MM.1S (cell line): Measurements from ENCODE around the gene C19orf81.

ENCODE experiments used
- DNase-seq: peaks from one replicate; pipeline ENCODE4 v3.0.0-alpha.2; 2015
- H2AFZ ChIP-seq: fragments of 300-600 bp; sonication (generic); 2 replicates; pipeline ENCODE4 v1.6.0; 2016; ENCODE audit warnings: antibody characterized with exemption, low read length
- H3F3A ChIP-seq: fragments of 300-600 bp; sonication (generic); 2 replicates; pipeline ENCODE4 v1.6.1; 2016; ENCODE audit warnings: mild to moderate bottlenecking, antibody characterized with exemption, low read length, moderate library complexity, mixed read lengths; ENCODE audit not compliant: insufficient read depth
- H3K27ac ChIP-seq: fragments of 300-600 bp; sonication (generic); 2 replicates; pipeline ENCODE4 v1.5.1; 2016; ENCODE audit warnings: mild to moderate bottlenecking, low read length
- H3K27me3 ChIP-seq: fragments of 300-600 bp; sonication (generic); replicated peaks from 2 replicates; pipeline ENCODE4 v1.6.0; 2016; ENCODE audit warnings: low read length; ENCODE audit not compliant: insufficient read depth
- H3K36me3 ChIP-seq: fragments of 300-600 bp; sonication (generic); replicated peaks from 2 replicates; pipeline ENCODE4 v1.6.1; 2016; ENCODE audit warnings: mild to moderate bottlenecking, low read length, mixed read lengths; ENCODE audit not compliant: insufficient read depth
- H3K4me1 ChIP-seq: fragments of 300-600 bp; sonication (generic); 2 replicates; pipeline ENCODE4 v1.6.1; 2016; ENCODE audit warnings: low read length, mixed read lengths
- H3K4me2 ChIP-seq: fragments of 300-600 bp; sonication (generic); 2 replicates; pipeline ENCODE4 v1.6.0; 2016; ENCODE audit warnings: low read depth, low read length
- H3K4me3 ChIP-seq: fragments of 300-600 bp; sonication (generic); 2 replicates; pipeline ENCODE4 v1.5.1; 2016; ENCODE audit warnings: low read length, mixed read lengths
- H3K79me2 ChIP-seq: fragments of 300-600 bp; sonication (generic); 2 replicates; pipeline ENCODE4 v1.6.1; 2016; ENCODE audit warnings: mixed run types, low read length, mixed read lengths
- H3K9ac ChIP-seq: fragments of 300-600 bp; sonication (generic); 2 replicates; pipeline ENCODE4 v1.6.1; 2016; ENCODE audit warnings: low read length, mixed read lengths
- H3K9me2 ChIP-seq: fragments of 300-600 bp; sonication (generic); replicated peaks from 2 replicates; pipeline ENCODE4 v1.6.1; 2016; ENCODE audit warnings: mild to moderate bottlenecking, low read length, mixed read lengths; ENCODE audit not compliant: insufficient read depth
- H3K9me3 ChIP-seq: fragments of 300-600 bp; sonication (generic); replicated peaks from 2 replicates; pipeline ENCODE4 v1.6.1; 2016; ENCODE audit warnings: mild to moderate bottlenecking, low read length, mixed read lengths; ENCODE audit not compliant: insufficient read depth
- H4K20me1 ChIP-seq: fragments of 300-600 bp; sonication (generic); 2 replicates; pipeline ENCODE4 v1.6.1; 2016; ENCODE audit warnings: mild to moderate bottlenecking, low read length, moderate library complexity, mixed read lengths; ENCODE audit not compliant: insufficient read depth
- CTCF ChIP-seq: fragments of 300-600 bp; sonication (generic); IDR thresholded peaks from 2 replicates; pipeline ENCODE4 v1.5.1; 2016; ENCODE audit warnings: antibody characterized with exemption, low read length, mixed read lengths
- EZH2 ChIP-seq: fragments of 300-600 bp; sonication (generic); optimal IDR thresholded peaks from 2 replicates; pipeline ENCODE3; 2017; ENCODE audit warnings: low read depth, mild to moderate bottlenecking, antibody characterized with exemption, low read length, mixed read lengths
- EZH2phosphoT487 ChIP-seq: fragments of 300-600 bp; sonication (generic); IDR thresholded peaks from 2 replicates; pipeline ENCODE4 v1.6.1; 2018; ENCODE audit warnings: antibody characterized with exemption, low read length

Gene C19orf81

GRCh38 chr19:50652722-50653121 is 3.5 kb downstream of the C19orf81 start:
- Histone ChIP-seq H3K9me2 (no peaks in the 10 kb centered on the region), H2AFZ (no peak overlapping the region), H3F3A (no peaks in the 10 kb centered on the region), H3K4me1 (no peaks in the 10 kb centered on the region), H3K9ac (no peak overlapping the region), H3K4me2 (no peak overlapping the region), H3K4me3 (no peak overlapping the region), H3K36me3 (no peaks in the 10 kb centered on the region), H4K20me1 (no peaks in the 10 kb centered on the region), H3K27me3 (peaks cover 58% of the 10 kb centered on the region), H3K27ac (no peak overlapping the region), H3K9me3 (no peaks in the 10 kb centered on the region), H3K79me2 (no peaks in the 10 kb centered on the region)
- TF ChIP-seq CTCF = no peak
- no peak for TF ChIP-seq EZH2phosphoT487
- TF ChIP-seq EZH2 = no peak
- no peak for DNase-seq

DNA sequence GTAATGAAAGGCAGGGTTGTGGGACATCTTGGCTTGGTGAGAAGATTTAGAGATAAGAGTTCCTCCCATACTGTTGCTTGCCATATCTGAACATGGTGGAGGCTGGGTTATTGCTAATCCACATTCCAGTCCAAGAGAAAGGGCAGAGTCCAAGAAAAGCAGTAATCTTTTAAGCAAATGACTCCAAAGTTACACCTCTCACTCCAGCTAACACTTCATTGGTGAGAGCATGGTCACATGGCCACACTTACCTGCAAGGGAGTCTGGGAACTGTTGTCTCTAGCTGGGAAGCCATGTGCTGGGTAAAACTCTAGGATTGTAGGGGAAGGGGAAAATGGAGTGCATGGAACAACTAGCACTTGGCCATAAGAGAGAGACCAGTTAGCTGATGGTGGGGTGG is 5.6 kb downstream of the C19orf81 start:
- H3K9me2 ChIP-seq = no peaks in the 10 kb centered on the region
- no peak overlapping the region for H3K27ac ChIP-seq
- H3F3A ChIP-seq = no peaks in the 10 kb centered on the region
- no peak for DNase-seq
- H3K9ac ChIP-seq = no peak overlapping the region
- no peaks in the 10 kb centered on the region for H3K36me3 ChIP-seq
- H3K9me3 ChIP-seq = no peaks in the 10 kb centered on the region
- no peaks in the 10 kb centered on the region for H3K4me1 ChIP-seq
- no peak overlapping the region for H2AFZ ChIP-seq
- peaks cover 64% of the 10 kb centered on the region for H3K27me3 ChIP-seq
- H3K79me2 ChIP-seq = no peaks in the 10 kb centered on the region
- no peaks in the 10 kb centered on the region for H4K20me1 ChIP-seq
- TF ChIP-seq EZH2phosphoT487 = no peak
- no peak for TF ChIP-seq CTCF
- TF ChIP-seq EZH2 = no peak
- no peak overlapping the region for H3K4me3 ChIP-seq
- no peak overlapping the region for H3K4me2 ChIP-seq

- no peaks in the 10 kb centered on the region for H3K4me1 ChIP-seq
- no peaks in the 10 kb centered on the region for H3K9me2 ChIP-seq
- no peak for DNase-seq
- H3K4me3 ChIP-seq = no peak overlapping the region
- H3K36me3 ChIP-seq = no peaks in the 10 kb centered on the region
- H3K79me2 ChIP-seq = no peaks in the 10 kb centered on the region
- peaks cover 55% of the 10 kb centered on the region for H3K27me3 ChIP-seq
- no peak overlapping the region for H3K4me2 ChIP-seq
- no peaks in the 10 kb centered on the region for H4K20me1 ChIP-seq
- H3K9ac ChIP-seq = no peak overlapping the region
- H3F3A ChIP-seq = no peaks in the 10 kb centered on the region
- no peak overlapping the region for H3K27ac ChIP-seq
- H2AFZ ChIP-seq = no peak overlapping the region
- H3K9me3 ChIP-seq = no peaks in the 10 kb centered on the region
- TF ChIP-seq EZH2phosphoT487 (no peak), EZH2 (no peak), CTCF (no peak)
These were observed 8.0 kb downstream of the C19orf81 start for GRCh38 chr19:50657222-50657669.
